HepG2 (cell line): Measurements from ENCODE around the gene WDR62. TPM values are rescaled to one million over a fixed set of nuclear protein-coding genes. Genes with fewer than 3 reads are reported as not detected.

Source experiments
- ATAD3A ChIP-seq: sonication (generic); formaldehyde crosslinking; IDR thresholded peaks from 2 replicates; pipeline ENCODE4 v1.4.0; 2020; ENCODE audit warnings: missing genetic modification reagents
- DZIP1 ChIP-seq: sonication (generic); formaldehyde crosslinking; IDR thresholded peaks from 2 replicates; pipeline ENCODE4 v1.5.0; 2020; ENCODE audit warnings: mild to moderate bottlenecking, missing genetic modification reagents
- NONO ChIP-seq, 2 experiments: fragments of 450-650 bp in 1 of 2; sonication (generic) in 1 of 2; formaldehyde crosslinking in 1 of 2; IDR thresholded peaks in 1 of 2; conservative IDR thresholded peaks in 1 of 2; 2 replicates each; pipeline versions ENCODE4 v1.6.1 to v1.8.0; 2017 to 2022; ENCODE audit warnings: mild to moderate bottlenecking in 1 of 2, missing genetic modification reagents in 1 of 2, moderate library complexity in 1 of 2
- POLR2A ChIP-seq, 2 experiments: IDR thresholded peaks; 2 replicates each; pipeline ENCODE4 v1.6.1; 2011; ENCODE audit warnings: low read depth in 2 of 2, low read length in 2 of 2, mild to moderate bottlenecking in 1 of 2, moderate library complexity in 1 of 2; ENCODE audit not compliant: insufficient read depth in 1 of 2
- RBFOX2 ChIP-seq: fragments of 200-400 bp; formaldehyde crosslinking; IDR thresholded peaks from 2 replicates; pipeline ENCODE4 v1.6.1; 2017; ENCODE audit warnings: low read depth, mild to moderate bottlenecking, low read length
- SNAPC4 ChIP-seq: sonication (generic); formaldehyde crosslinking; IDR thresholded peaks from 2 replicates; pipeline ENCODE4 v1.4.0; 2020; ENCODE audit warnings: mild to moderate bottlenecking, missing genetic modification reagents
- SP1 ChIP-seq, 2 experiments: fragments of 450-650 bp in 1 of 2; sonication (generic) in 1 of 2; formaldehyde crosslinking in 1 of 2; IDR thresholded peaks; 2 replicates each; pipeline versions ENCODE4 v1.4.0 to v1.6.1; 2016 to 2020; ENCODE audit warnings: missing genetic modification reagents in 1 of 2
- ZMAT3 ChIP-seq: sonication (generic); formaldehyde crosslinking; conservative IDR thresholded peaks from 2 replicates; pipeline ENCODE4 v1.7.0; 2021; ENCODE audit warnings: missing genetic modification reagents
- ZNF367 ChIP-seq: sonication (generic); formaldehyde crosslinking; IDR thresholded peaks from 2 replicates; pipeline ENCODE4 v1.4.0; 2020; ENCODE audit warnings: missing genetic modification reagents, borderline replicate concordance
- ZNF468 ChIP-seq: sonication (generic); formaldehyde crosslinking; IDR thresholded peaks from 2 replicates; pipeline ENCODE4 v1.8.0; 2022; ENCODE audit warnings: mild to moderate bottlenecking, moderate library complexity, missing genetic modification reagents
- ZNF563 ChIP-seq: sonication (generic); formaldehyde crosslinking; IDR thresholded peaks from 2 replicates; pipeline ENCODE4 v1.8.0; 2022; ENCODE audit warnings: mild to moderate bottlenecking, moderate library complexity, missing genetic modification reagents
- ZNF788 ChIP-seq: sonication (generic); formaldehyde crosslinking; IDR thresholded peaks from 2 replicates; pipeline ENCODE4 v1.5.0; 2020; ENCODE audit warnings: mild to moderate bottlenecking, missing genetic modification reagents, borderline replicate concordance
- ZSCAN21 ChIP-seq: sonication (generic); formaldehyde crosslinking; IDR thresholded peaks from 2 replicates; pipeline ENCODE4 v1.8.0; 2022; ENCODE audit warnings: mild to moderate bottlenecking, missing genetic modification reagents, moderate library complexity, borderline replicate concordance
- ZXDC ChIP-seq: sonication (generic); formaldehyde crosslinking; IDR thresholded peaks from 2 replicates; pipeline ENCODE4 v1.5.0; 2020; ENCODE audit warnings: mild to moderate bottlenecking, missing genetic modification reagents
- ZZZ3 ChIP-seq: sonication (generic); formaldehyde crosslinking; IDR thresholded peaks from 2 replicates; pipeline ENCODE4 v1.4.0; 2020; ENCODE audit warnings: missing genetic modification reagents, mild to moderate bottlenecking, borderline replicate concordance
- polyA plus RNA-seq, 8 experiments: library from polyadenylated mRNA; depleted of rRNA in 3 of 8; stranded (reverse) in 7 of 8; unstranded in 1 of 8; fragments of >200 nt; fragmentation: Illumina TruSeq in 4 of 8; extraction: Trizol in 4 of 8; gene quantifications; 2 replicates each; pipeline versions ENCODE4 v1.2.1 to v1.2.3, GENCODE V29; 2011 to 2016; ENCODE audit warnings: low read depth in 4 of 8, missing spikeins in 1 of 8, mixed read lengths in 1 of 8; ENCODE audit not compliant: insufficient read depth in 1 of 8
- total RNA-seq, 5 experiments: library from RNA; depleted of rRNA; stranded (reverse); fragments of >200 nt; fragmentation: Illumina TruSeq; extraction: Trizol; gene quantifications; 2 replicates each; pipeline ENCODE4 v1.2.3, GENCODE V29; 2016; ENCODE audit warnings: low read depth in 1 of 5

WDR62 gene
- total and polyA plus RNA-seq, 2 of the 13 experiments (the other 11 are each of a cell fraction or from before 2014, with no cell fraction given): 5.8 to 12.5 TPM

- TF ChIP-seq ZZZ3 (CRISPR knock-in tag): peak; percentile 28; the same call in 1 of the 2 replicates
- 0 out of 2 replicates have a peak, but pooled peaks have one; percentile 17 for TF ChIP-seq ZXDC (CRISPR knock-in tag)
- no peak for TF ChIP-seq SNAPC4 (CRISPR knock-in tag)
- 0 out of 2 replicates have a peak, but pooled peaks have one; percentile 17 for TF ChIP-seq ZNF788 (CRISPR knock-in tag)
- peak; percentile 59 to 60; a peak in 3 of 4 replicates for TF ChIP-seq POLR2A (IDR thresholded peaks at IDR 0.05; ENCODE audit: insufficient read depth in 1 of 2, low read depth in 2 of 2, low read length in 2 of 2)
- TF ChIP-seq ZNF563 (CRISPR knock-in tag): no peak
- TF ChIP-seq SP1 (IDR thresholded peaks at IDR 0.05): no peak
- TF ChIP-seq SP1 (CRISPR knock-in tag; IDR thresholded peaks at IDR 0.05): peak; percentile 73; the same call in 1 of the 2 replicates
- 0 out of 2 replicates have a peak, but pooled peaks have one; percentile 17 for TF ChIP-seq ZMAT3 (CRISPR knock-in tag)
- 0 out of 2 replicates have a peak, but pooled peaks have one; percentile 27 for TF ChIP-seq ATAD3A (CRISPR knock-in tag)
- TF ChIP-seq ZNF468 (CRISPR knock-in tag): no peak
- no peak for TF ChIP-seq ZNF367 (CRISPR knock-in tag)
- peak; percentile 6; the same call in 1 of the 2 replicates for TF ChIP-seq ZSCAN21 (CRISPR knock-in tag)
- TF ChIP-seq NONO (IDR thresholded peaks at IDR 0.05): no peak
- TF ChIP-seq NONO (CRISPR knock-in tag; conservative IDR thresholded peaks at IDR 0.05): no peak
- 0 out of 2 replicates have a peak, but pooled peaks have one; percentile 56 for TF ChIP-seq DZIP1 (CRISPR knock-in tag)
- TF ChIP-seq RBFOX2: peak; percentile 87
Observed at GRCh38 chr19:36115453-36116343, 61.0 kb downstream of the WDR62 start, which contains the start of gene TBCB (continued).
